Mesothelial cell of epicardium (in vitro differentiated cells): ENCODE results near the gene RIPOR3. TPM values are rescaled to one million over a fixed set of nuclear protein-coding genes. Genes with fewer than 3 reads are reported as not detected.

Experiments used
- microRNA-seq: library from miRNA; unstranded; fragments of <30 nt; microRNA quantifications from one replicate; pipeline ENCODE4 v1.2.0, GENCODE V29; 2021; ENCODE audit warnings: inconsistent platforms, mixed read lengths
- total RNA-seq: library from RNA; stranded (reverse); gene quantifications from 3 replicates; pipeline ENCODE4 v1.2.1, GENCODE V29; 2021

The RIPOR3 gene
- total RNA-seq, 1 donor from 2014 or later = 18.8 TPM

Small RNAs within 50 kb of the gene (microRNA-seq; reads per million reads assigned to microRNA genes)
- gene MIR1302-5 (not detected), gene MIR645 (not detected)

Other genes with a start within 250 kb of the RIPOR3 start
- gene PTPN1, start 181.2 kb downstream of the RIPOR3 start, total RNA-seq = 26.2 to 27.7 TPM (median 27.3 TPM) in 3 replicates
- 52.2 to 59.5 TPM (median 53.0 TPM) in 3 replicates for gene PARD6B, start 40.0 kb upstream of the RIPOR3 start, total RNA-seq
- gene BCAS4, start 103.5 kb upstream of the RIPOR3 start, total RNA-seq = 12.9 to 15.9 TPM (median 15.2 TPM) in 3 replicates
- 158 to 165 TPM (median 159 TPM) in 3 replicates for gene ADNP, start 239.9 kb upstream of the RIPOR3 start, total RNA-seq